ENCODE data around the gene MRPL24. TPM values are rescaled to one million over a fixed set of nuclear protein-coding genes. Genes with fewer than 3 reads are reported as not detected.

MRPL24 gene
- total RNA-seq, 2 donors from 2014 or later = 39.1 to 86.7 TPM

DNA sequence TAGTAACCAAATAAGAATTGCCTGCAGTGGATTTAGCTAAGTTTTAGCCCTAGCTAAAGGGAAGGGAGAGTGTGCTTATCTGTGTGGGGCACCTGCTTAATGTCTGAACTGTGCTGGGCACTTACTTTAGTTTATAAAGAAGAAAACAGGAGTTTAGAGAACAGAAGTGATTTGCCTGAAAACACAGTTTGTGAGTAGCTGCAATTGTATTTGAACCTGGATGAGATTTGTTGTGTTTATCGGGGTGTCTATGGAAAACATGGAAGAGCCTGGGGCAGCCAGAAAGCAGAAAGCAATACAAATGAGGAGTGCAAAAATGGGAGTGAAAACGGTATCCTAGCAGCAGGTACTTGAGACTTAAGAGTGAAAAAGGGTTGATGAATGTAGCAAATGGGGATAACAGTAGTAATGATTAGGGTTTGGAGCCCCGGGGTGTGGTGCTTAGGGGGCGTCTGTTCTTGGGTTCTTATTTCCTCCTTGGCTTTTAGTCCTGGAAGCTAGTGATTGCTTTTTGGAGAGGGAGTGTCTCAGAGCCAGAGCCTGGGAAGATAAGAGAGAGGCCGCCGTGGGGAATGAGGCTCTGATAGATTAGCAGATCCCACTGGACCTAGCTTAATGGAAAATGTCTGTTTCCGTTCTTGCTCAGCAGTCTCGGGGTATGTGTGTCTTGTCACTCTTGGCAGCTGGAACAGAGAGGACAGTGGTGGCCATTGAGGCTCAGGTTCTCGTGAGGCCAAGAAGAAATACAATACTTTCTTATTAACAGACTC is 32.0 kb upstream of the MRPL24 start:
- Histone ChIP-seq H3K27ac (no peak overlapping the region), H3K36me3 (peaks cover 3% of the 10 kb centered on the region), H3K9ac (ENCODE audit: low read depth in 2 of 2, low read length in 2 of 2) (no peak overlapping the region), H3K9me3 (no peaks in the 10 kb centered on the region), H3K4me3 (no peak overlapping the region), H3K27me3 (no peaks in the 10 kb centered on the region), H3K4me1 (peaks cover 12% of the 10 kb centered on the region)
- no peak for DNase-seq
- TF ChIP-seq, protein P1, sequence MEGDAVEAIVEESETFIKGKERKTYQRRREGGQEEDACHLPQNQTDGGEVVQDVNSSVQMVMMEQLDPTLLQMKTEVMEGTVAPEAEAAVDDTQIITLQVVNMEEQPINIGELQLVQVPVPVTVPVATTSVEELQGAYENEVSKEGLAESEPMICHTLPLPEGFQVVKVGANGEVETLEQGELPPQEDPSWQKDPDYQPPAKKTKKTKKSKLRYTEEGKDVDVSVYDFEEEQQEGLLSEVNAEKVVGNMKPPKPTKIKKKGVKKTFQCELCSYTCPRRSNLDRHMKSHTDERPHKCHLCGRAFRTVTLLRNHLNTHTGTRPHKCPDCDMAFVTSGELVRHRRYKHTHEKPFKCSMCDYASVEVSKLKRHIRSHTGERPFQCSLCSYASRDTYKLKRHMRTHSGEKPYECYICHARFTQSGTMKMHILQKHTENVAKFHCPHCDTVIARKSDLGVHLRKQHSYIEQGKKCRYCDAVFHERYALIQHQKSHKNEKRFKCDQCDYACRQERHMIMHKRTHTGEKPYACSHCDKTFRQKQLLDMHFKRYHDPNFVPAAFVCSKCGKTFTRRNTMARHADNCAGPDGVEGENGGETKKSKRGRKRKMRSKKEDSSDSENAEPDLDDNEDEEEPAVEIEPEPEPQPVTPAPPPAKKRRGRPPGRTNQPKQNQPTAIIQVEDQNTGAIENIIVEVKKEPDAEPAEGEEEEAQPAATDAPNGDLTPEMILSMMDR (IDR thresholded peaks at IDR 0.05) = no peak
- intact Hi-C loops (cut with DNase I) = loop anchor here (5.0 kb wide), 1 partner anchor 36 kb away; no protein-coding TSS in a partner anchor

DNA sequence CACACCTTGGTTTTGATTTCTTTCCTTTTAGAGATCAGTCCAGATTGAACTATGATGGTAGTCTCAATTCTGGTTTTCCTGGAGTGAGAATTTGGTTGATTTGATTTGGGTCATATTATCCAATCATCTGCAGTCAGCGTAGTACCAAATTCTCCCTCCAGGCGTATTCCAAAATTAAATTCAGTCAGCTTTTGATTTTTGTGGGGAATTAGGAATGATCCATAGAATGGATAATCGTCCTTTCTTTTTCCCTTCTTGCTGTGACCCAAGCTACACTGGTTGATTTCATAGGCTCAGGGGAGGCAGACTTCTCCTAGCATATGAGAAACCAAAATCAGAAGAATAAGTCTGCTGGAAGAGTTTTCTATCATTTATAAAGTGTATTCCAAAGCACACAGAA is 31.3 kb upstream of the MRPL24 start:
- Histone ChIP-seq H3K27ac (no peak overlapping the region), H3K9ac (ENCODE audit: low read depth in 2 of 2, low read length in 2 of 2) (no peak overlapping the region), H3K4me1 (peaks cover 12% of the 10 kb centered on the region)

DNA sequence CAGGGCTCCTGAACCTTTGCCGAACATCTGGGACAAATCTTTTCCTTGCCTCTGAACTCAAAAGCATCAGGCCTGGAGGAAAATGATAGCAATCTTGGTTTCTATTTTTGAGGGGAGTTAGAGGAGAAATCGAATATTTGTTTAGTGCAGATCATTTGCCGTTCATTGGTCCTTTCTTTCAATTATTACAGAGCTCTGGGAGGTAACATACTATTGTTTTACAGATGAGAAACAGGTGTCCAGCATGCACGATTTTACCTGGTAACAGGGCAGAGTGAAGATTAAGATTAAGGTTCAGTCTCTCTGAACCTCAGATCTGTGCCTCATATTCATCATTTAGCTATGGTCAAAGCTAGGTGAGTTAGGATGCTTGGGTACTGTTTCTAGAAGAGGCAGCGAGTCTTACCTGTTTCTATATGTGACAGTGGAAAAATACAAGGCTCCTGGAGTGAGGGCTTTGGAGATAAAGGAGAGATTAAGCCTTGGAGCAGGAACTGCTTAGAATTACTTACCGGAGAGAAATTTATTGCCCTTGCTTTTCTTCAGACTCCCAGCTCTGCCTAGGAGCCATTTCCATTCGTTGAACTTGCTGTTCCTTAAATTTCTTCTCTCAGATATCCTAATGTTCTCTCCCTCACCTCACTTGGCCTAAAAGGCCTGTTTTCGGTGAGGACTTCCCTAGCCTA is 27.9 kb upstream of the MRPL24 start:
- Histone ChIP-seq H3K9ac (ENCODE audit: low read depth in 2 of 2, low read length in 2 of 2) (peak overlapping the region; percentile 94 to 97), H3K4me3 (peak overlapping the region; percentile 93), H3K9me3 (no peaks in the 10 kb centered on the region), H3K36me3 (peaks cover 3% of the 10 kb centered on the region), H3K27me3 (no peaks in the 10 kb centered on the region), H3K4me1 (peaks cover 12% of the 10 kb centered on the region), H3K27ac (no peak overlapping the region)
- intact Hi-C loops (cut with DNase I) = loop anchor here (5.0 kb wide), 1 partner anchor 41 kb away; the partner anchor contains the start of genes ISG20L2 and METTL25B
- DNase-seq = no peak
- TF ChIP-seq, protein P1 (IDR thresholded peaks at IDR 0.05) = no peak

More for the DNA sequence above, 31.3 kb upstream of the MRPL24 start:
- no peaks in the 10 kb centered on the region for H3K9me3 ChIP-seq
- H3K27me3 ChIP-seq = no peaks in the 10 kb centered on the region
- H3K36me3 ChIP-seq = peaks cover 3% of the 10 kb centered on the region
- TF ChIP-seq, protein P1 (IDR thresholded peaks at IDR 0.05) = no peak
- DNase-seq = no peak
- intact Hi-C loops (cut with DNase I) = loop anchor here (5.0 kb wide), 1 partner anchor 35 kb away; no protein-coding TSS in a partner anchor
- H3K4me3 ChIP-seq = no peak overlapping the region

DNA sequence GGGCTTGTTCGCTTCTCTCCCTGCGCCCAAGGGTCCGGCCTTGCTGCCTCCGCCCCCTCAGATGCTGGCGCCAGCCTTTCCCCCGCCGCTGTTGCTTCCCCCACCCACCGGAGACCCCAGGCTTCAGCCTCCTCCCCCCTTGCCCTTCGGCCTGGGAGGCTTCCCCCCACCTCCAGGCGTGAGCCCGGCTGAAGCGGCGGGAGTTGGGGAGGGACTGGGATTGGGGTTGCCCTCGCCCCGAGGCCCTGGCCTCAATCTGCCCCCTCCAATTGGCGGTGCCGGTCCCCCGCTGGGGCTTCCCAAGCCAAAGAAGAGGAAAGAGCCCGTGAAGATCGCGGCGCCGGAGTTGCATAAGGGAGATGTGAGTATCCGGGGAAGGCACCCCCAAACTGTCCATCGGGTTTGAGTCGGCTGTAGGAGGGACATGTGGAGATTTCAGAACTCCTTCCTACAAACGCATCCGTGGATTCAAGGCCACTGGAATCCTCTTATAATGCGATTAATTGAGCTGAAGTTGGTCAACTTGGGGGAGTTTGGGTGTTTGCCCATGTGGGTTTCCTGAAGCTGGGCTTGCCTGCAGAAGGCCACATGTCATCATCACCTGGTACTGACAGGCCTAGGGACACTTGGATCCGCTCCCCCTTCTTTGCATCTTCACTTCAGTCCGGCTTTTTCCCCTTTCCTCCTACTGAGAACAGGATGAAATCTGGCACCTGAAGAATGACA is 27.2 kb upstream of the MRPL24 start:
- peak overlapping the region; percentile 93 for H3K4me3 ChIP-seq
- H3K9me3 ChIP-seq = no peaks in the 10 kb centered on the region
- intact Hi-C loops (cut with DNase I) = loop anchor here (5.0 kb wide), 1 partner anchor 41 kb away; the partner anchor contains the start of genes ISG20L2 and METTL25B
- DNase-seq = peak; percentile 44
- H3K36me3 ChIP-seq = peaks cover 3% of the 10 kb centered on the region
- H3K4me1 ChIP-seq = peaks cover 12% of the 10 kb centered on the region
- H3K27ac ChIP-seq = peak overlapping the region; percentile 82
- H3K27me3 ChIP-seq = no peaks in the 10 kb centered on the region
- TF ChIP-seq, protein P1 (IDR thresholded peaks at IDR 0.05) = no peak
- H3K9ac ChIP-seq (ENCODE audit: low read depth in 2 of 2, low read length in 2 of 2) = peak overlapping the region; percentile 94 to 97

Data from colonic mucosa (tissue), 4 donors.